A673 (cell line): ENCODE results near the gene BCL6.

Experiments used
- CTCF ChIP-seq: fragments of 300-800, 200-600 bp; sonication (generic); conservative IDR thresholded peaks from 2 replicates; pipeline ENCODE4 v1.5.1; 2017; ENCODE audit warnings: low read depth, mild to moderate bottlenecking, antibody characterized with exemption, low read length, moderate library complexity, mixed read lengths
- EZH2 ChIP-seq: fragments of 200-600 bp; sonication (generic); IDR thresholded peaks from 2 replicates; pipeline ENCODE4 v1.6.1; 2017; ENCODE audit warnings: borderline replicate concordance, low read depth, mild to moderate bottlenecking, mixed read lengths, antibody characterized with exemption, low read length; ENCODE audit not compliant: poor library complexity, severe bottlenecking

DNA sequence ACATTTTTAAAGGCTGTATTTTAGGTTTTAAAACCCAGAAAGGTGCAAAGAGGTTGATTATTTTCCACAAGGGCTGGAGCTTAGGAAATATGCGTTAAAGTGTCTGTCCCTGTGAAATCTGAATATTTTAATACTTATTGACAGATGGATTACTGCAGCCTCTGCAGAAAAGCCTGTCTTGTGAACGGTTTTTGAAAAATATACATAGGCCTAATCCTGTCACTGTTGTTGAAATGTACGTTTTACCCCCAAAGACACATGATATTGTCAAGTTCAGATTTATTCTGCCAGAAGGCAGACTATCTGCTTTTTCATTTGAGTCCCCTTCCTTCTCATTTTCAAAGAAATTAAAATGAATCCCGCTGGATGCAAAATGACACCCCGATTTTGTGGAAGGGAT is 2.2 kb upstream of the BCL6 start:
- TF ChIP-seq CTCF (no peak), EZH2 (no peak)
